Activated CD4-positive, alpha-beta T cell treated with anti-CD3 and anti-CD28 coated beads, Interleukin-2, amount 50 U/mL, for 48 hours (primary cell): ENCODE measurements around the gene TCF23.
"Not testable (repeated sequence)": the region's sequence is repeated elsewhere in the genome, so short reads cannot be mapped to it uniquely, and the experiment has no call there.

ENCODE experiments used
- DNase-seq, 2 experiments: peaks; one replicate each; pipeline ENCODE4 v3.0.0-alpha.2; 2020

TCF23 gene

DNA sequence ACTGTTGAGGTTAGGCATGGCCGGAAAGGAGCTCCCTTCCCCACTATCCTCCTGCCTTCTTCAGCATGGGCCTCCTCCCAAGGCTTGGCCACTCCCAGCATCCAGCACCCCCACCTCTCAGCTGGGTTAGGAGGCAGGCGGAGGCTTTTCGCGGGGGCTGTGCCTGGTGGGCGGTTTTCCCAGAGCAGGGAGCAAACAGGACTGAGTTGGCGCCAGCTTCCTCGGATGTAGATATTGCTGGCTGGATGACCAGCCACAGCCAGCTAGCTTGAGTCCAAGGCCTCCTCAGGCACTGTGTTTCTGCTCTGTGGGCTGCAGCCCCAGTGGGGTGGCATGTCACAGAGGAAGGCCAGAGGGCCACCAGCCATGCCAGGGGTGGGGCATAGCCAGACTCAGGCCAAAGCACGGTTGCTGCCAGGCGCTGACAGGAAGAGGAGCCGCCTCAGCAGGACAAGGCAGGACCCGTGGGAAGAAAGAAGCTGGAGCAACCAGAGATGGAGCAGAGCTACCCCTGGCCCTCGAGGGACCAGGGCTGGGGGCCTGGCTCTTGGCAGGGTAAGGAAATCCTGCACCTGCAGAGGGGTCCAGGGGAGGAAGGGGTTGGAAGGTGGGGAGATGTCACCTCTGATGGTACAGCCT lies at the start of gene TCF23:
Gene TCF23, plus strand, starts transcription at position 204 of the 639 bp plus-strand sequence. Its CDS starts 130 bp downstream, at position 334.
- no peak for DNase-seq

DNA sequence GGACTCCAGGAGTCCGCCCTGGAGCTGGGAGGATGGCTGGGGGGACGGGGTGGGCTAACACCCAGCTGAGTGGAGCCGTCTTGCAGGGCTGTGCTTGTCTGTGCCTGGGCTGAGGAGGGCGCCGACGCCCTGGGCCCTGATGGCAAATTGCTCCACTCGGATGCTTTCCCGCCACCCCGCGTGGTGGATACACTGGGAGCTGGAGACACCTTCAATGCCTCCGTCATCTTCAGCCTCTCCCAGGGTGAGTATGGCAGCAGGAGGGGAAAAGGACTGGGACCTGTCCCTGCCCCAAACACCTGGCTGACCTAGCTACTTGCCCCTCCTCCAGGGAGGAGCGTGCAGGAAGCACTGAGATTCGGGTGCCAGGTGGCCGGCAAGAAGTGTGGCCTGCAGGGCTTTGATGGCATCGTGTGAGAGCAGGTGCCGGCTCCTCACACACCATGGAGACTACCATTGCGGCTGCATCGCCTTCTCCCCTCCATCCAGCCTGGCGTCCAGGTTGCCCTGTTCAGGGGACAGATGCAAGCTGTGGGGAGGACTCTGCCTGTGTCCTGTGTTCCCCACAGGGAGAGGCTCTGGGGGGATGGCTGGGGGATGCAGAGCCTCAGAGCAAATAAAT lies 49.4 kb upstream of the TCF23 start:
- no peak for DNase-seq

DNA sequence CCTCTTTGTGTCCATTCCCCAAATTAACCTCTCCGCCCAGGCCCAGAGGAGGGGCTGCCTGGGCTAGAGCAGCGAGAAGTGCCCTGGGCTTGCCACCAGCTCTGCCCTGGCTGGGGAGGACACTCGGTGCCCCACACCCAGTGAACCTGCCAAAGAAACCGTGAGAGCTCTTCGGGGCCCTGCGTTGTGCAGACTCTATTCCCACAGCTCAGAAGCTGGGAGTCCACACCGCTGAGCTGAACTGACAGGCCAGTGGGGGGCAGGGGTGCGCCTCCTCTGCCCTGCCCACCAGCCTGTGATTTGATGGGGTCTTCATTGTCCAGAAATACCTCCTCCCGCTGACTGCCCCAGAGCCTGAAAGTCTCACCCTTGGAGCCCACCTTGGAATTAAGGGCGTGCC lies 48.8 kb upstream of the TCF23 start:
- no peak for DNase-seq

- DNase-seq: no peak
Measured at GRCh38 chr2:27102329-27102728, 46.5 kb upstream of the TCF23 start.

DNA sequence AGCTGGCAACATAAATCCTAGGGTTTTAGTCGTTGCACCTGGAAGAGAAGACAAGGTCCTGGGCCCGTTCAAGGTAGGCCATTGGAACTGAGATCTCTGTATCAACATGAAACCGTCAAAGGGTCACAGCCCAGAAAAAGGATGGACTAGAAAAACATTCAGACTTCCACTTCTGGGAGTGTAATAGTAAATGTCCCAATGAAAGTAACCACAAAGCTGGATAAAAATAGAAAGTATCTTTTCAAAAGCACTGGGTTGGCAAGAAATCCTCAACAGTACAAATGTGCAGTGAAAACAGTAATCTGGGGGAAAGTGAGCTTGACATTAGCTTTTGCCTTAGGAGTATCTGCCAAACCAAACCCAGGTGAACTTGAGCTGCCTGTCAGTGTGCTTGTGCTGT lies 42.8 kb upstream of the TCF23 start:
- no peak for DNase-seq

- DNase-seq: no peak
Measured at GRCh38 chr2:27108221-27108620, 40.6 kb upstream of the TCF23 start.

GRCh38 chr2:27109083-27109482 lies 39.7 kb upstream of the TCF23 start:
- DNase-seq: no peak

- DNase-seq: not testable (repeated sequence)
Measured at GRCh38 chr2:27110603-27111352, 38.0 kb upstream of the TCF23 start.

DNA sequence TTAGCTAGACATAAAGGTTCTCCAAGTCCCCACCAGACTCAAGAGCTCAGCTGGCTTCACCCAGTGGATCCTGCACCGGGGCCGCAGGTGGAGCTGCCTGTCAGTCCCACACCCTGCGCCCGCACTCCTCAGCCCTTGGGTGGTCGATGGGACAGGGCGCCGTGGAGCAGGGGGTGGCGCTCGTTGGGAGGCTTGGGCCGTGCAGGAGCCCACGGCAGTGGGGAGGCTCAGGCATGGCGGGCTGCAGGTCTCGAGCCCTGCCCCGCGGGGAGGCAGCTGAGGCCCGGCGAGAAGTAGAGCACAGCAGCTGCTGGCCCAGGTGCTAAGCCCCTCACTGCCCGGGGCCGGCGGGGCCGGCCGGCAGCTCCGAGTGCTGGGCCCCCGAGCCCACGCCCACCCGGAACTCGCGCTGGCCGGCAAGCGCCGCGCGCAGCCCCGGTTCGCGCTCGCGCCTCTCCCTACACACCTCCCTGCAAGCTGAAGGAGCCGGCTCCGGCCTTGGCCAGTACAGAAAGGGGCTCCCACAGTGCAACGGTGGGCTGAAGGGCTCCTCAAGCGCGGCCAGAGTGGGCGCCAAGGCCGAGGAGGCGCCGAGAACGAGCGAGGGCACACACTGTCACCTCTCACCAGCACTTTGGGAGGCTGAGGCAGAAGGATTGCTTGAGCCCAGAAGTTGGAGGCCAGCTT lies 37.3 kb upstream of the TCF23 start:
- not testable (repeated sequence) for DNase-seq

- DNase-seq: no peak
Measured at GRCh38 chr2:27115519-27115918, 33.3 kb upstream of the TCF23 start.

DNA sequence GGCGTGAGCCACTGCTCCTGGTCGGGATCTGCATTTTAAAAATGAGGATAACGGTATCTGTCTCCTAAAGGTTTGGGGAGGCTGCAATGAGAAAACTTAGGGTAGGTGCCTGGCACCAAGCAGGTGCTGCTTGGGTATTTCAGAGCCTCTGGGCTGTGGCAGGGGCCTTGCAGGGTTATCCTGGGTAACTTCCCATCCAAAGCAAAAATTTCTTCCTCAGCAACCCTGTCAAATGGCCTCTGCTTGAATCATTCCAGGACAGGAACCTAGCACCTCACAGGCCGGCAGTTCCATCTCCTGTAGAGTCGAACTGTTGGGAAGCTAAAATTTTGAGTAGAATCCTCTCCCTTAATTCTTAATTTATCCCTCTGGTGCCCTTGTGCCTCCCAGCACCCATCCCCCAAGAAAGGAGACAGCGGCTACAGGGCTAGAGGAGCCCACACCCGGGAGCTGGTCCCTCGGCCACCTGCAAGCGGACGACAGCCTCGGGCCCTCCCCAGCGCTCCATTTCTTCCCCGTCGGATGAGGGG lies 30.7 kb upstream of the TCF23 start:
- no peak for DNase-seq

GRCh38 chr2:27118525-27119329 lies 30.1 kb upstream of the TCF23 start, which contains the start of gene CGREF1:
TSS of gene CGREF1 (minus strand) at chr2:27119128. CDS start at chr2:27104366, 14,762 bp downstream.
- peak; percentile 15 to 23 for DNase-seq

DNA sequence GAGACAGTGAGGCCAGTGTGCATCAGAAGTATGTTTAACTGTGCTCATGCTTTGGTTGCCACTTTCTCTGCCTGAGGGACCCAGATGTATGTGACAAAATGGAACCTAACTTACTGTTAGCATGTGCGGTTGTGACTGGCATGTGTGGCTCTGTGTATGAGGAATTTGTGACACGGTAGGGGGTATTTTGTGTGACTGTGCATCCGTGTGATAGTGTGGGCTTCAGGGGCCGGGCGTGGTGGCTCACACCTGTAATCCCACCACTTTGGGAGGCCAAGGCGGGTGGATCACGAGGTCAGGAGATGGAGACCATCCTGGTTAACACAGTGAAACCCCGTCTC lies 29.5 kb upstream of the TCF23 start:
- not testable (repeated sequence) for DNase-seq

DNA sequence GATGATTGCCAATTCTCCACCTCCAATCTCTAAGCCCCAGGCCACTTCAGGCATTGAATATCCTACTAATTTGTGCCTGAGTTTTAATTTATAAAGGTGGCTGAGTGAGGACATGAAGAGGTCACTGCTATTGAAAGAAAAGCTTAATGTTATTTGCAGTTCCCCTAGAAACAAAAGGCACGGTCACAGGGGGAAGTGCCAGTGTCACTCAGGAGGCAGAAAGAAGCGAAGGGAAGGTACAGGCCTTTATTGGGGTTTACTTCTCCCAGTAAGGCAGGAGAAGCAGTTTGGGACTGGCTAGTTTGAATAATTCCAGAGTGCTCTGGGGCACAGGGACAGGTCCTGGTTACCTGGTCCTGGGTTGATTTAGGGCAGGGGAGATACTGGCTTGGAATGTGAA lies 26.9 kb upstream of the TCF23 start:
- DNase-seq: no peak

DNA sequence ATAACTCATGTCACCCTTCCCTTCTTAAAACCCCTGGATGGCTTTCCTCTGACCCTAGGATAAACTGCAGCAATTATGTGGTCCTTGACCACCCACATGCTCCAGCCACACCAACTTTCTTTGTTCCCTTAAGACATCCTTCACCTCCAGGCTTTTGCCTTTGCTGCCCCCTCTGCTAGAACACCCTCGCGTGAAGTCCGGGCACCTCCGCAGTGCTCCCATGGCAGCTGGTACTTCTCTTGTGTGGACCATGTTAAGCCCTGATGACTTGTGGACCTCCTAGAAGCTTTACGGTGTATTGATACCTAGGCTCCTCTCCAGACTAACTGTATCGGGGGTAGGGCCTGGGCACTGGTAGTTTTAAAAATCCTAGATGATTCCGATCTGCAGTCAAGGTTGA lies 26.0 kb upstream of the TCF23 start:
- no peak for DNase-seq

DNA sequence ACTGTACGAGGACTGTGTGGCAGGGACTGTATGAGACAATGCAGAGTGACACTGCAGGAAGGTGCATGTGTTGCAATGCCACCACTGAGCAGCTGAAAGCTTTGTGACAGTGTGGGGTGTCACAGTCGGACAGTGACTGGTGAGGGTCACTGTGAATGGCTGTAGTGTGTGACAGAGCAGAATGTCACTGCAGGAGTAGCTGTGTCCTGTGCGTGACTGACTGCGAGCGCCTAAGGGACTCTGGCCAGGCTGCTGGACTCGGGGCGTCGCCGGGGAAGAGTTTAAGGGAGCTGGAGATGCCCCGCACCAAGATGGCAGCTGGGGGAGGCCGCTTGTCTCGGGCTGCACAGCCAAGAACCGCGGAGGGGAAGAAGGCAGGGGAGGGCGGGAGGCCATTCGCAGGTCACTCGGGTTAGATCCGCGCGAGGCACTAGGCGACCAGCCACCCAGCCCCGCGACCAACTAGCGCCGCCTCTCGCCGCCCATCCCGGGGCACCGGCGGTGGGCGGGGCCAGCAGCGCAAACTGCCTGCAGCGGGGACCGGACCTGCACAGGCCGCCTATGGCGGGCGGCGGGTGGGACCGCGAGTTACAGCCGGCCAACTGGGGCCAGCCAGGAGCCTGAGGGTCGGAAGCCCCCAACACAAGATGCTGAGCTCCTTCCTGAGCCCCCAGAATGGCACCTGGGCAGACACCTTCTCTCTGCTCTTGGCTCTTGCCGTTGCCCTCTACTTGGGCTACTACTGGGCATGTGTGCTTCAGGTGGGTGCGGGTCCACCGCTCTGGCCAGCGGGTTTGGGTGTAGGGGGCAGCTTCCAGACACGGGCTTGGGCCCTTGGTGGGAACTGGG lies 25.3 kb upstream of the TCF23 start, which contains the start of gene ABHD1:
Gene ABHD1, plus strand, starts transcription at position 514 of the 849 bp plus-strand sequence. Its CDS starts 134 bp downstream, at position 648.
- DNase-seq: peak; percentile 62 to 71

GRCh38 chr2:27125104-27125503 lies 23.7 kb upstream of the TCF23 start:
- no peak for DNase-seq

DNA sequence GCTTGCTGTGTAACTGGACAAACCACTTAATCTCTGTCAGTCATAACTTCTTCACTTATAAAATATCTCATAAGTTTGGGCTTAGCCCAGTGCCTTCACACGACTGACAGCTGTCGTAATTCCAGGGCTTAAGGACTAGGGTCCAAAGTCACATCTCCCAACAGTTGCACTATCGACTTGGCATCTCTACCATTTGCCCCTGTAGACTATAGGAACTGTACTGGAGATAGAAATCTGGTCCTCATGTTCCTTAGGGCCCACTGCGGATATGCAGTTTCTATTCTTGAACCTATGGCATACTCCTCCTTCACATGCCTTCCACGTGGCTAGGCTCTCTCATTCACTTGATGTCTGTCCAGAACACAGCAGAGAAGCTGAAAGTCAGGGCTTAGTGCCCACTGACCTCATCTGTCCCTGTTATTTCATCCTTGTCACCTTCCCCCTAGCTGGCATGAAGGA lies 22.5 kb upstream of the TCF23 start:
- DNase-seq: no peak

- DNase-seq: no peak
Measured at GRCh38 chr2:27127883-27128667, 20.7 kb upstream of the TCF23 start.
